ENCODE results near the gene C17orf75.

DNA sequence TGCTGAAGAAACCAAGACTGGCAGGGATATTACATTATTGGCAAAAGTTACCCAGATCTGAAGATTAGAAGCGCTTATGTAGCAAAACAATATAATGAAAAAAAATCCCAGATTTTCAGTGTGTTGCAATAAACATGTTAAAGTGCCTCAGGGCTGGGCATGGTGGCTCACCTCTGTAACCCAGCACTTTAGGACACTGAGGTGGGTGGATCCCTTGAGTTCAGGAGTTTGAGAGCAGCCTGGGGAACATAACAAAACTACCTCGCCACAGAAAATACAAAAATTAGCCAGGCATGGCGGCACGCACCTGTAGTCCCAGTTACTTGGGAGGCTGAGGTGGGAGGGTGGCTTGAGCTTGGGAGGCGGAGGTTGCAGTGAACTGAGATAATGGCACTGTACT is 14.8 kb upstream of the C17orf75 start:
- TF ChIP-seq, protein P1, sequence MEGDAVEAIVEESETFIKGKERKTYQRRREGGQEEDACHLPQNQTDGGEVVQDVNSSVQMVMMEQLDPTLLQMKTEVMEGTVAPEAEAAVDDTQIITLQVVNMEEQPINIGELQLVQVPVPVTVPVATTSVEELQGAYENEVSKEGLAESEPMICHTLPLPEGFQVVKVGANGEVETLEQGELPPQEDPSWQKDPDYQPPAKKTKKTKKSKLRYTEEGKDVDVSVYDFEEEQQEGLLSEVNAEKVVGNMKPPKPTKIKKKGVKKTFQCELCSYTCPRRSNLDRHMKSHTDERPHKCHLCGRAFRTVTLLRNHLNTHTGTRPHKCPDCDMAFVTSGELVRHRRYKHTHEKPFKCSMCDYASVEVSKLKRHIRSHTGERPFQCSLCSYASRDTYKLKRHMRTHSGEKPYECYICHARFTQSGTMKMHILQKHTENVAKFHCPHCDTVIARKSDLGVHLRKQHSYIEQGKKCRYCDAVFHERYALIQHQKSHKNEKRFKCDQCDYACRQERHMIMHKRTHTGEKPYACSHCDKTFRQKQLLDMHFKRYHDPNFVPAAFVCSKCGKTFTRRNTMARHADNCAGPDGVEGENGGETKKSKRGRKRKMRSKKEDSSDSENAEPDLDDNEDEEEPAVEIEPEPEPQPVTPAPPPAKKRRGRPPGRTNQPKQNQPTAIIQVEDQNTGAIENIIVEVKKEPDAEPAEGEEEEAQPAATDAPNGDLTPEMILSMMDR (conservative IDR thresholded peaks at IDR 0.05; ENCODE audit: low read length), result no peak
- no peak for TF ChIP-seq EZH2phosphoT487 (IDR thresholded peaks at IDR 0.05; ENCODE audit: borderline replicate concordance)

Measured in Loucy (cell line).